Dermis microvascular lymphatic vessel endothelial cell (primary cell): ENCODE data around the gene RTP2. TPM values are rescaled to one million over a fixed set of nuclear protein-coding genes. Genes with fewer than 3 reads are reported as not detected.
A peak's percentile ranks its signal among the peaks of the same experiment; 100 is the strongest.

Source experiments
- DNase-seq, 2 donors: peaks; one replicate each; pipeline versions ENCODE4 v3.0.0 to v3.0.0-alpha.2; 2010; ENCODE audit warnings: low read depth in 2 of 2
- total RNA-seq: library from RNA; depleted of rRNA; stranded (reverse); fragments of >200 nt; gene quantifications from 2 replicates; pipeline ENCODE4 v1.2.1, GENCODE V29; 2014

RTP2 gene
- total RNA-seq, 1 donor from 2014 or later = not detected

DNA sequence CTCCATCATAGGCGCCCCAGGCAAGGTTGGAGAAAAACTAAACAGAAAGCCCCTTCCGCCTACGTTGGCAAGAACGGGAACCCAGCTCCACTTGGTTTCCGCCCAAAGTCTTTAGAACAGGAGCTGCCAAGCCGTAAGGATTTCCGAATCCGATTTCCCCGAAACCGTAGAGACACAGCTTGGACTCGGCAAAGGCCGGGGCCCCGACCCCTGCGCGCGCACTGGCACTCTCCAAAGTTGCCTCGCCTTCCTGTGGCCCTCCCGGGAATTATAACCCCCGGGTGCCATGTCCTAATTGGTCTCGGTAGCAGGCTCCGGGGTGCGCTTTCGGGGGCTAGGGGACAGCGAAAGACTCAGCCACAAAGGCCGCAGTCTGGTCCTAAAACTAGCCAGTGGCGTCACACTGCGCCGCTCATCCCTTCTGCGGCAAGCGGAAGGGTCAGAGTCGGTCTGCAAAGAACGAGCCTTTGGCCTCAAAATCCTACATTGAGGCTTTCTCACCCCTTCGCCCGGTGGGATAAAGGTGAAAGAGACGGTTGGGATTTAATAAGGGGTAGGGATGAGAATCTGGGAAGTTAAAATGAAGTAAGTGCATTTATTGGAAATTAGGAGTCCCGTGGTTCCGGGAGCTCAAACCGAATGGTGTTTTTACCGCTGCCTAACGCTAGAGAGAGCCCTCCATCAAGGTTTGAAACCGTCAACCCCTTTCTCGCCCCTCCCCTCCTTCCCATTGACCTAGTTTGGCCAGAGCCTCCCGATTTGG lies 36.2 kb upstream of the RTP2 start:
- peak; percentile 46 to 87 for DNase-seq

DNA sequence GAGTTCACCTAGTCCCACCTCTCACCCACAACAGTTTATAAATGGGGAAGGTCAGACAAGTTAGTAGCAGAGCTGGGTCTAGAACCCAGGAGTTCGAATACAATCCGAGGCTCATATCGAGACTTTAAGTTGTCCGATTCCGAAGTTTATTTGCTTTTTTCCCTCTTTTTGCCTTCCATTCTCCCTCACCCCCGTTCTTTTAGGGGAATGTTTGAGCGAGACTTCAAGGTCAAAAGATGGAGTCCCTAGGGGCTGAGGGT lies 35.6 kb upstream of the RTP2 start:
- DNase-seq = no peak

DNA sequence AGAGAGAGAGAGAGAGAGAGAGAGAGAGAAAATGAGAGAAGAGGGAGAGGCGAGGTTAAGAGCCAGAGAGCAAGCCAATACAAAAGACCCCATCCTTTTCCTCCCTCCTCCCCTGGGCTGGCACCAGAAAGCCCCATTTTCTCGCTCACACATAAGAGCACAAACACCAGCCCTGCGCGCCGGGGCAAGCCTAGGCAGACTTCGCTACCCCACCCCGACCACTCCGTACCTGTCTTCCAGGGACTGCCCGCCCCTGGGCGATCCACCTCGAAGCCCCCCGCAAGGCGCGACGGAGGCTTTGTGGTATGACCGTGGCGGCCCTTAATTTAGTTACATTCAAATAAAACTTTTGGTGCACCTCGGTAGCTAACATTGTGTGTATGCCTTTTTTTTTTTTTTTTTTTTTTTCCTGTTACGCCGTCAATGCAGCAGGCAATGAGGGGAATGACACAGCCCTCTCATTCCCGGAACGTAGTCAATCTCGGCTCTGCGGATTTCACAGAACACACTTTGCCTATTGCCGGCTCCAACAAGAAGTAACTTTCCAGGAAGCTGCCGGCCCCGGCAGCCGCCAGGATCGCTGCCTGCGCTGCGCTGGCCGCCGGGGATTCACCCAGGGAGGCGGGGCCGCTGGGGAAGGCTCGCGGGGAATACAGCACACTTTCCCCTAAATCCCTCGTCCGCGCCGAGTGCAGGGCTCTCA lies 35.2 kb upstream of the RTP2 start:
- peak; percentile 50 to 82 for DNase-seq

- no peak for DNase-seq
Observed at GRCh38 chr3:187737006-187737367, 34.6 kb upstream of the RTP2 start.

GRCh38 chr3:187736418-187736871 lies 34.1 kb upstream of the RTP2 start:
- peak in 1 of 2 donors; percentile 49 for DNase-seq

- DNase-seq = no peak
Observed at GRCh38 chr3:187735837-187736236, 33.5 kb upstream of the RTP2 start.

DNA sequence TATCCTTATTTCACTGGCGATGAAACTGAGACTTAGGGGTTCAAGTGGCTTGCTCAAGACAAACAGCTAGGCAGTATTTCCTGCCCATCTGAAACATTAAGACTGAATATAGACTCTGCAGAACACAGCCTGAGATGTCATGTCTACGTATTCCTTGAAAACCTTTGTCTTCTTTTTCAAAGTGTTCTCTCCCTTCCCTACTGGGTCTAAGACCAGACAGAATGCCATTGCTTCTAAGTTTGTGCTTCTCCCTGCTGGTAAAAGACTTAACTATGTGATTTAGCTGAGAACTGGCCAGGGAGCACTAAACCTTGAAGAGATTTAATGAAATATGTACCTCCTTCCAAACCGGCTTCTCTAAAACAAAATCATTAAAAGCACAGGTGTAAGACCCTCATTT lies 33.0 kb upstream of the RTP2 start:
- DNase-seq = no peak

GRCh38 chr3:187734841-187735240 lies 32.5 kb upstream of the RTP2 start:
- DNase-seq = no peak

DNA sequence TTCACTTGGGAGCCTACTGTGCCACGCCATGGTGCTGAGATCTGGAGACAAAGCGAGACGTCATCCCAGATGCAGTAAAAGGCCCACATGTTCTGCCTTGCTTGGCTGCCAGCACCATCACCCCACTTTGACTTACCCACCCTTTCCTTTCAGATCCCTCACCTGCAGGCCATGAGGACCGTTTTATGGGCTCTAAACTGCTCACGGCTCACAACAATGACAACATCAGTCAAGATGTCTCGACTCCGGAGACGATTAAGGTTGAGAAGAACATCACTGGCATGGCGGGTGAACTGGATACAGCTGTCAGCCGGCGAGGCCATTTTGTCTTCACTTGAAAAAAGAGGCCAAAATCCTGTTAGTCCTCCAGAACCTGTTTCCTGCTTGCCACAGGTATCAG lies 31.0 kb upstream of the RTP2 start:
- DNase-seq = no peak

DNA sequence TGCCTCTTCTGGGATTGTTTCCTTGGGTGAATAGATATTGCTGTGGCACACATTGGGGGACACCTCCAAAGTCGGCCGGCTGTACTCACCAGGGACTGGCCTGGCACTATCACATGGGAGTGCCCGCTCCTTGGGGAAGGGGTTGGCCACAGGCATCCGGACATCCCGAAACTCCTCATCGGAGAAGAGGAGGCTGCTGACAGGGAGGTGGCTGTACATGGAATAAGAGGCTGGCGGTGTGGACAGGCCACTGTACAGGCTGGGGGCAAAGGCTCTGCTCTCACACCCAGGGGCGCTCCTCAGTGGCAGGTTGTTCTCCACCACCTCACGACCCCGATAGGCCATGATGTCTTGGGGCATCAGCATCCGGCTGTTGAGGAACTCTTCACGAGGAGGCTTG lies 27.2 kb upstream of the RTP2 start:
- DNase-seq = no peak

- DNase-seq = no peak
Observed at GRCh38 chr3:187728940-187729583, 26.7 kb upstream of the RTP2 start.

GRCh38 chr3:187728248-187728647 lies 25.9 kb upstream of the RTP2 start:
- no peak for DNase-seq

- no peak for DNase-seq
Observed at GRCh38 chr3:187726564-187726963, 24.2 kb upstream of the RTP2 start.

DNA sequence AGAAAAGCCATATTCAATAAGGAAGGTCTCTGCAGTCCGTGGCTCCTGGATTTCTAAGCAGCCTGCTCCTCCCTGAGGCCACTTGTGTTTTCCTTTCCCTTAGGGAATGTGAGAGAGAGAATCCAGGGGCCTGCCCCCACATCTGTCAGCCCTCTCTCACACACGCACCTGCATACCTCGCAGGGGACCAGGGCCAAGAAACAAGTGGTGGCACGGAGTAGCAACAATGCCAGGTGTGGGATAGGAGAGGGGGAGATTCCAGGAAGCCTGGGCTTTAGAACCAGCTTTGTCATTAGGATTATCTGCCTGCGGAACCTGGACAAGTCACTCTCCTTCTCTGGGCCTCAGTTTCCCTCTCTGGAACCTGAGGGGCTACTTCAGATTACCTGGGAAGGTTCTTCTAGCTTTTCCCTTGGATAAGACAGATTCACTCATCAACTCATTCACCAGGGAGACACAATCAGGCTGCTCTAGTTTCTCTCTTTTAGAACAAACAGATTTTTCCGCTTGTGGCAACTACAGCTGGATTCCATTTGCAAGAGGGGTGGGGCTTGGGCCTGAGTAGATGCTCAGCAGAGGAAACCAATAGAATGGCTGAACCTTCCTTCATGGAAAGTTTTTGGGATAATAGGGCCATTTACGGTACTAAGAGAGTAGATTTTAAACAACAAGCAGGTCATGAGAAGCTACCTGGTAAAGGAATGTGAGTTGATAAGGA lies 23.5 kb upstream of the RTP2 start:
- DNase-seq = no peak

DNA sequence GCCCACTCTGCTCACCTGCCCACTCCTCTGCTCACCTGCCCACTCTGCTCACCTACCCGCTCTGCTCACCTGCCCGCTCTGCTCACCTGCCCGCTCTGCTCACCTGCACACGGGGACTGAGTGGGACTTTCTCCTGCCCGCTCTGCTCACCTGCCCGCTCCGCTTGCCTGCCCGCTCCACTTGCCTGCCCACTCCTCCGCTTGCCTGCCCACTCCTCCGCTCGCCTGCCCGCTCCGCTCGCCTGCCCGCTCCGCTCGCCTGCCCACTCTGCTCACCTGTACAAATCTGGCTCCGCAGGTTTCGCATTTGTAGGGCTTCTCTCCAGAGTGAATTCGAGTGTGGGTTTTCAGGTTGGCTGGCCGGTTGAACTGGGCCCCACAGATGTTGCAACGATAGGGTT lies 22.9 kb upstream of the RTP2 start:
- no peak for DNase-seq

DNA sequence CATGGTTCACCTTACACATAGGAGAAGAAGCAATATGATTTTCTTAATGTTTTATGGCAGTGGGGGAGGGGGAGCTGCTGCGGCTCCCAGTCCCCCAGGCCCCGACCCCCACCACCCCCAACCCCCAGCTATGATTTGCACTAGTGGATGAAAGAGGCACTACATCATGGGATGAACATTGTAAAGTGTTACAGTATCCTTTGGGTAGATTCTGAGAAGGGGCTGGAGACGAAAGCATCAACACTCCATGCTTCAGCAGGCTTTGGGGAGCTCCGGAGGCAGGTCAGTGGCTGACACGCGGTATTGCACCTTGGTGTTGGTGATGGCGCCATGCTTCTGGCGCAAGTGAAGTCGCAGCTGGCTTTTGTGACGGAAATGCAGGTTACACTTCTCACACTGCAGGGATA lies 19.9 kb upstream of the RTP2 start:
- no peak for DNase-seq

DNA sequence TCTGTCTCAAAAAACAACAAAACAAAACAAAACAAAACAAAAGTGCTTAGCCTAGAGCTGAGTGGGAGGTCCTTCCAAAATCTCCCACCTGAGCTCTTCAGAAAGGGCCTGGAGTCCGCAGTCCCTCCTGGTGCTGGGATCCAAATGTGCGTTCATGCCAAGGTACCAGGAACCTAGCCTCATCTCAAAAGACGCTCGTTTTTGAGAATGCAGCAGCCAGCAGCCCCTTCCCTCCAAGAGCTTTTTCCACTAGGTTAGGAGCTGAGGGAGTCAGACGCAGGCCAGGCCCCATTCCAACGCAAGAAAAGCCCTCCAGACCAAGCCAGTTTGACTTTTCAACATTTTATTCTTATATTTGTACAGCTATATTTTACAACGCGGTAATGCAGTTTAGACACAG lies 18.7 kb upstream of the RTP2 start:
- DNase-seq = no peak

- no peak for DNase-seq
Observed at GRCh38 chr3:187720337-187720670, 17.9 kb upstream of the RTP2 start.

- DNase-seq = no peak
Observed at GRCh38 chr3:187719628-187720336, 17.4 kb upstream of the RTP2 start.

DNA sequence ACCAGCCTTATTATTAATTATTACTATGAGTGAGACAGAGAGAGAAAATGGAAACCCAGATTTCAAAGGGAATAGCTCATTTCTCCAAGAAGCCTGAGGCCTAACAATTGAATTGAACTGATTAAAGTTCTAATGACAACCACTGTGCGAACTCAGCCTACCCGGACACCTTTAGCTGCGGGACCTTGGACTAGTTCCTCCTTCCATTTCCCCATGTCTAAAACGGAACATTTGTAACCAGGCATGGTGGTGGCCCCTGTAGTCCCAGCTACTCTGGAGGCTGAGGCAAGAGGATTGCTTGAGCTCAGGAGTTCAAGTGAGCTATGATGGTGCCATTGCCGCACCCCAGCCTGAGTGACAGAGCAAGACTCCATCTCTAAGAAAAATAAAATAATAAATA lies 16.4 kb upstream of the RTP2 start:
- DNase-seq = no peak

GRCh38 chr3:187717572-187717971 lies 15.2 kb upstream of the RTP2 start:
- DNase-seq = no peak
